Neural cell (in vitro differentiated cells): ENCODE data around the gene FGF12.

ENCODE experiments used
- EP300 ChIP-seq: fragments of 450-650 bp; conservative IDR thresholded peaks from 2 replicates; pipeline ENCODE4 v1.6.1; 2014; ENCODE audit warnings: antibody characterized with exemption, mild to moderate bottlenecking, moderate library complexity; ENCODE audit not compliant: poor library complexity, severe bottlenecking
- EZH2 ChIP-seq: fragments of 200-600, 300-800 bp; shearing (Covaris generic), sonication (generic); IDR thresholded peaks from 2 replicates; pipeline ENCODE4 v1.6.1; 2014; ENCODE audit warnings: antibody characterized with exemption, low read length, borderline replicate concordance, mild to moderate bottlenecking; ENCODE audit not compliant: insufficient read depth, poor library complexity, severe bottlenecking
- TF ChIP-seq, protein P1 (sequence below): fragments of 450-650 bp; IDR thresholded peaks from 2 replicates; pipeline ENCODE4 v1.5.1; 2014; ENCODE audit warnings: antibody characterized with exemption, mild to moderate bottlenecking, moderate library complexity; ENCODE audit not compliant: poor library complexity, severe bottlenecking

DNA sequence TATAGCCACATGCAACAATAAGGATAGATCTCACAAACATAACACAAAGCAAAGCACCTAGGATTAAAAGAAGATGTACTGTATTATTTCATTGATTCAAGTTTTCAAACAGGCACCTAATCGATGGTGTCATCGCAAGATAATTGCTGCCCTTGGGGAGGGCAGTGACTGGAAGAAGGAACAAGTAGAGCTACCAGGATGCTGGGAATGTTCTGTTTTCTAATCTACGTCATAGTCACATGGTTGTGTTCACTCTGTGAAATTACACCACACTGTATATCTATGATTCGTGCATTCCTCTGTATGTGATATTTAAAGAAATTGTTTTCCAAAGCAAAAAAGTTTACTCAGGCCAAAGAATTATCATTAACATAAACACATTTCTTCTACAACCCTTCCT lies 236.6 kb downstream of the FGF12 start:
- TF ChIP-seq EZH2 (no peak), EP300 (no peak)
- TF ChIP-seq, protein P1, sequence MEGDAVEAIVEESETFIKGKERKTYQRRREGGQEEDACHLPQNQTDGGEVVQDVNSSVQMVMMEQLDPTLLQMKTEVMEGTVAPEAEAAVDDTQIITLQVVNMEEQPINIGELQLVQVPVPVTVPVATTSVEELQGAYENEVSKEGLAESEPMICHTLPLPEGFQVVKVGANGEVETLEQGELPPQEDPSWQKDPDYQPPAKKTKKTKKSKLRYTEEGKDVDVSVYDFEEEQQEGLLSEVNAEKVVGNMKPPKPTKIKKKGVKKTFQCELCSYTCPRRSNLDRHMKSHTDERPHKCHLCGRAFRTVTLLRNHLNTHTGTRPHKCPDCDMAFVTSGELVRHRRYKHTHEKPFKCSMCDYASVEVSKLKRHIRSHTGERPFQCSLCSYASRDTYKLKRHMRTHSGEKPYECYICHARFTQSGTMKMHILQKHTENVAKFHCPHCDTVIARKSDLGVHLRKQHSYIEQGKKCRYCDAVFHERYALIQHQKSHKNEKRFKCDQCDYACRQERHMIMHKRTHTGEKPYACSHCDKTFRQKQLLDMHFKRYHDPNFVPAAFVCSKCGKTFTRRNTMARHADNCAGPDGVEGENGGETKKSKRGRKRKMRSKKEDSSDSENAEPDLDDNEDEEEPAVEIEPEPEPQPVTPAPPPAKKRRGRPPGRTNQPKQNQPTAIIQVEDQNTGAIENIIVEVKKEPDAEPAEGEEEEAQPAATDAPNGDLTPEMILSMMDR: no peak
